H9 (cell line): ENCODE measurements around the gene FBXL7. TPM values are rescaled to one million over a fixed set of nuclear protein-coding genes. Genes with fewer than 3 reads are reported as not detected.

Source experiments
- DNase-seq: peaks from one replicate; pipeline ENCODE4 v3.0.0-alpha.2; 2017
- H2AFZ ChIP-seq: one replicate; pipeline ENCODE4 v1.6.1; 2013; ENCODE audit warnings: mild to moderate bottlenecking, low read length, control low read depth, moderate library complexity
- H2AK5ac ChIP-seq: 2 replicates; pipeline ENCODE4 v1.6.1; 2013; ENCODE audit warnings: low read length, control low read depth, mixed read lengths; ENCODE audit not compliant: insufficient read length
- H2BK120ac ChIP-seq: one replicate; pipeline ENCODE4 v1.6.1; 2013; ENCODE audit warnings: low read depth, mild to moderate bottlenecking, low read length, control low read depth, inconsistent platforms; ENCODE audit not compliant: poor library complexity, severe bottlenecking
- H2BK12ac ChIP-seq: 2 replicates; pipeline ENCODE4 v1.6.1; 2013; ENCODE audit warnings: low read length, control low read depth, mixed read lengths, low read depth; ENCODE audit not compliant: insufficient read length
- H2BK15ac ChIP-seq: 2 replicates; pipeline ENCODE4 v1.6.1; 2013; ENCODE audit warnings: low read depth, low read length, control low read depth
- H2BK20ac ChIP-seq: one replicate; pipeline ENCODE4 v1.6.1; 2013; ENCODE audit warnings: low read depth, mild to moderate bottlenecking, low read length, control low read depth, inconsistent platforms; ENCODE audit not compliant: poor library complexity, severe bottlenecking
- H2BK5ac ChIP-seq: 2 replicates; pipeline ENCODE4 v1.6.1; 2013; ENCODE audit warnings: low read length, control low read depth, mixed read lengths; ENCODE audit not compliant: insufficient read length
- H3K14ac ChIP-seq: 2 replicates; pipeline ENCODE4 v1.6.1; 2013; ENCODE audit warnings: low read length, control low read depth; ENCODE audit not compliant: insufficient read depth
- H3K18ac ChIP-seq: 2 replicates; pipeline ENCODE4 v1.6.1; 2013; ENCODE audit warnings: low read depth, mild to moderate bottlenecking, mixed read lengths, low read length, control low read depth; ENCODE audit not compliant: insufficient read length
- H3K23ac ChIP-seq: 2 replicates; pipeline ENCODE4 v1.6.1; 2013; ENCODE audit warnings: low read length, control low read depth, mixed read lengths, low read depth; ENCODE audit not compliant: insufficient read length
- H3K23me2 ChIP-seq: 2 replicates; pipeline ENCODE4 v1.6.1; 2013; ENCODE audit warnings: low read depth, mild to moderate bottlenecking, mixed read lengths, low read length, control low read depth; ENCODE audit not compliant: insufficient read length, poor library complexity, severe bottlenecking
- H3K27ac ChIP-seq: 2 replicates; pipeline ENCODE4 v1.5.1; 2013; ENCODE audit warnings: low read length, control low read depth, mixed read lengths, low read depth; ENCODE audit not compliant: insufficient read length
- H3K27me3 ChIP-seq: 2 replicates; pipeline ENCODE4 v1.6.1; 2013; ENCODE audit warnings: low read length, control low read depth, inconsistent platforms; ENCODE audit not compliant: insufficient read depth
- H3K4ac ChIP-seq: 2 replicates; pipeline ENCODE4 v1.6.1; 2013; ENCODE audit warnings: low read depth, mild to moderate bottlenecking, control low read depth, inconsistent platforms, low read length, moderate library complexity
- H3K4me1 ChIP-seq: 2 replicates; pipeline ENCODE4 v1.6.1; 2013; ENCODE audit warnings: low read length, control low read depth, inconsistent platforms; ENCODE audit not compliant: insufficient read depth
- H3K4me2 ChIP-seq: 2 replicates; pipeline ENCODE4 v1.6.1; 2013; ENCODE audit warnings: low read length, control low read depth, mixed read lengths; ENCODE audit not compliant: insufficient read length, insufficient read depth
- H3K56ac ChIP-seq: 2 replicates; pipeline ENCODE4 v1.6.1; 2013; ENCODE audit warnings: low read depth, mild to moderate bottlenecking, mixed read lengths, low read length, control low read depth; ENCODE audit not compliant: insufficient read length
- H3K79me1 ChIP-seq: 2 replicates; pipeline ENCODE4 v1.6.1; 2013; ENCODE audit warnings: low read depth, mild to moderate bottlenecking, moderate library complexity, low read length, control low read depth, inconsistent platforms; ENCODE audit not compliant: insufficient read depth, poor library complexity, severe bottlenecking
- H3K79me2 ChIP-seq: 2 replicates; pipeline ENCODE4 v1.6.1; 2013; ENCODE audit warnings: low read length, control low read depth, inconsistent platforms; ENCODE audit not compliant: insufficient read depth
- H3K9ac ChIP-seq: 2 replicates; pipeline ENCODE4 v1.6.1; 2013; ENCODE audit warnings: low read length, control low read depth, mixed read lengths; ENCODE audit not compliant: insufficient read length; ENCODE audit errors: extremely low read depth
- H3K9me3 ChIP-seq: one replicate; pipeline ENCODE4 v1.6.1; 2013; ENCODE audit warnings: low read depth, low read length, inconsistent platforms; ENCODE audit not compliant: control insufficient read depth
- H3T11ph ChIP-seq: one replicate; pipeline ENCODE4 v1.6.1; 2013; ENCODE audit warnings: mild to moderate bottlenecking, low read length, control low read depth, inconsistent platforms
- H4K20me1 ChIP-seq: one replicate; pipeline ENCODE4 v1.6.1; 2013; ENCODE audit not compliant: control insufficient read depth, insufficient read length, insufficient read depth
- H4K5ac ChIP-seq: 2 replicates; pipeline ENCODE4 v1.6.1; 2013; ENCODE audit warnings: low read depth, mild to moderate bottlenecking, mixed read lengths, low read length, control low read depth; ENCODE audit not compliant: insufficient read length
- H4K8ac ChIP-seq: replicated peaks from 2 replicates; pipeline ENCODE4 v1.6.1; 2013; ENCODE audit warnings: low read length, control low read depth, mixed read lengths, low read depth; ENCODE audit not compliant: insufficient read length
- H4K91ac ChIP-seq: 2 replicates; pipeline ENCODE4 v1.6.1; 2013; ENCODE audit warnings: low read depth, mild to moderate bottlenecking, moderate library complexity, mixed read lengths, low read length, control low read depth; ENCODE audit not compliant: insufficient read length
- H3K27ac Mint-ChIP-seq, 3 experiments: 2 replicates in 2 of 3; 3 replicates in 1 of 3; pipeline ENCODE4 v1.8.0; 2020 to 2021; ENCODE audit warnings: mixed read lengths in 3 of 3, mild to moderate bottlenecking in 1 of 3, moderate library complexity in 1 of 3
- H3K27me3 Mint-ChIP-seq: 2 replicates; pipeline ENCODE4 v1.8.0; 2021; ENCODE audit warnings: low read depth, mild to moderate bottlenecking, moderate library complexity, mixed read lengths
- H3K36me3 Mint-ChIP-seq, 3 experiments: 2 replicates in 2 of 3; 3 replicates in 1 of 3; pipeline ENCODE4 v1.8.0; 2020 to 2021; ENCODE audit warnings: low read depth in 3 of 3, mixed read lengths in 3 of 3; ENCODE audit not compliant: insufficient read depth in 1 of 3
- H3K4me1 Mint-ChIP-seq, 2 experiments: 2 replicates each; pipeline ENCODE4 v1.8.0; 2020; ENCODE audit warnings: mixed read lengths in 2 of 2
- H3K4me3 Mint-ChIP-seq, 2 experiments: 2 replicates in 1 of 2; 3 replicates in 1 of 2; pipeline ENCODE4 v1.8.0; 2020 to 2021; ENCODE audit warnings: mild to moderate bottlenecking in 2 of 2, mixed read lengths in 2 of 2, moderate library complexity in 1 of 2
- H3K9me3 Mint-ChIP-seq, 2 experiments: 2 replicates in 1 of 2; 3 replicates in 1 of 2; pipeline ENCODE4 v1.8.0; 2020; ENCODE audit warnings: mild to moderate bottlenecking in 2 of 2, mixed read lengths in 2 of 2, moderate library complexity in 1 of 2
- CTCF ChIP-seq: fragments of 200-600 bp; sonication (generic); conservative IDR thresholded peaks from 3 replicates; pipeline ENCODE4 v1.8.0; 2021; ENCODE audit warnings: antibody characterized with exemption, mild to moderate bottlenecking
- WGBS: extraction: QIAGEN DNeasy Blood & Tissue Kit; methylation state at CpG from one replicate; pipeline ENCODE4 v1.1.7; 2013; ENCODE audit warnings: missing lambda C conversion rate, low lambda C conversion rate, mixed read lengths; ENCODE audit not compliant: insufficient read length; ENCODE audit errors: extremely low coverage; 5-methylcytosine and 5-hydroxymethylcytosine counted together
- total RNA-seq: library from RNA; stranded (reverse); gene quantifications from 2 replicates; pipeline ENCODE4 v1.2.1, GENCODE V29; 2021

Gene FBXL7
- total RNA-seq, 1 experiment from 2014 or later = 14.6 TPM

DNA sequence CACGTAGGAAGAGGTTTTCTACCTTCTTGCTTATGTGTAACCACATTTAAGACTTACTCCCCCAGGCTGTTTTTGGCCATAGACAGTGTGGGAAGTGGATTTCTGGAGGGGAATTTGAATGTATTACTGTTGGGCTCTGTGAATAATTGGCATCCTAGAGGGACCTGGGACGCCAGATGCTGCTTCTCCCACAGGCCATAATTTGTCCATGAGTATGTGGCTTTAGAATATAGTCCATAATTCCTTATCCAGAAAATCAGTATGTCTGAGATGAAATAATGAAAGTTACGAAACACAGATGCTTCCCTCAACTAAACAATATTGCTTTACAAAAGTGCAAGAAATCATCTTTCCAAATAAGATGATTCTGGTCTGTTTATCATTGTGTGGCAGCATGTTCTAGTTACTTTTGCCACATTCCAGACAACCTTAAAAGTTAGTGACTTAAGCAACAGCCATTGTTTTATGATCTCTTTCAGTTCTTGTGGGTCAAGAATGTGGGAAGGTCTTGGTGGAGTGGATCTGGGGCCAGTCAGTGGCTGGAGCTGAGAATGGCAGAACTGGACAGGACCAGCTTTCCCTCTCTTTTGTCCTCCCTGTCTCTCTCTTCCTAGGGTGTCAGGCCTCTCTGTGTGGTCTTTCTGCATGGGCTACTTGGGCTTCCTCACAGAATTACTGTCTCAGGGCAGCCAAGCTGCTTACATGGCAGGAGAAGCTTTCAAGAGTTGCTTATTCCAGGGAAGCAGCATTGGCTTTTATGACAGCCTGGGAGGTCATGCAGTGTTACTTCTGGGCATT, 79.4 kb downstream of the FBXL7 start:
- H3K14ac ChIP-seq = no peak overlapping the region
- H3K4me2 ChIP-seq = no peak overlapping the region
- H3T11ph ChIP-seq = no peak overlapping the region
- DNase-seq = no peak
- no peak overlapping the region for H3K18ac ChIP-seq
- no peak overlapping the region for H3K9ac ChIP-seq
- no peak overlapping the region for H2AFZ ChIP-seq
- H3K23ac ChIP-seq = no peak overlapping the region
- peaks cover 20 to 40% (median 32%) of the 10 kb centered on the region in 3 experiments for H3K36me3 Mint-ChIP-seq
- H3K4ac ChIP-seq = no peak overlapping the region
- no peaks in the 10 kb centered on the region for H3K27me3 ChIP-seq
- no peak for TF ChIP-seq CTCF
- peaks cover 16 to 17% of the 10 kb centered on the region in 2 experiments for H3K9me3 Mint-ChIP-seq
- no peak overlapping the region for H2BK15ac ChIP-seq
- H3K79me1 ChIP-seq = no peaks in the 10 kb centered on the region
- no peak overlapping the region for H3K56ac ChIP-seq
- no peaks in the 10 kb centered on the region for H3K4me1 ChIP-seq
- peaks cover 6% of the 10 kb centered on the region for H3K9me3 ChIP-seq
- no peak overlapping the region for H2BK20ac ChIP-seq
- no CpG with 5 or more reads among the region's 3 CpGs for WGBS
- no peak overlapping the region for H3K27ac ChIP-seq
- H3K79me2 ChIP-seq = peaks cover 3% of the 10 kb centered on the region; the same call in 1 of the 2 replicates
- H2BK120ac ChIP-seq = no peak overlapping the region
- no peak overlapping the region for H2BK12ac ChIP-seq
- H4K5ac ChIP-seq = no peak overlapping the region
- H2AK5ac ChIP-seq = no peak overlapping the region
- H3K4me1 Mint-ChIP-seq = peaks cover 2 to 7% of the 10 kb centered on the region in 2 experiments; a peak in 1 of 4 replicates
- no peak overlapping the region for H4K8ac ChIP-seq
- no peak overlapping the region for H3K4me3 Mint-ChIP-seq
- no peak overlapping the region for H4K91ac ChIP-seq
- no peak overlapping the region for H2BK5ac ChIP-seq
- H3K23me2 ChIP-seq = no peaks in the 10 kb centered on the region
- no peak overlapping the region for H3K27ac Mint-ChIP-seq
- H3K27me3 Mint-ChIP-seq = no peaks in the 10 kb centered on the region; the same call in 1 of the 2 replicates
- no peaks in the 10 kb centered on the region for H4K20me1 ChIP-seq
